Measurements from ENCODE around the gene CEP78.
"Not testable (repeated sequence)": the region's sequence is repeated elsewhere in the genome, so short reads cannot be mapped to it uniquely, and the experiment has no call there.

Gene CEP78

GRCh38 chr9:78238046-78239038, 2.5 kb downstream of the CEP78 start:
- DNase-seq = no peak

DNA sequence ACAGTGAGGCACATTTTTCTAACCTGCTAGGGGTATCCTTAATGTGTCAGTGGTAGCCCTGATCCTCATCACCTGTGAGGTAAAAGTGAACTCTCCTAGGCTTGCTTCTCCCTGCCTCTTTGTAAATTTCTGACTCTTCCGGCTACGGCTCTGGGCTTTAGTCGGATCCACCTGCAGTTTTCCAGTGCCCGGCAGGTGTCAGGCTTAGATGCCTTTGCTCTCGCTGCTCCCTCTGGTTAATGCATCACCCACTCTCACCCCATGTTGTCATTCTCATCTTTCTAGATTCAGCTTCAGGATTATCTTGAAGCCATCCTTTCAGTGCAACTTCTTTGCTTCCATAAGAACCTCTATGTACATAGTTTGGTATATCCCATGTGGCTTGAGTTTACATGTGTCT, 3.6 kb downstream of the CEP78 start:
- DNase-seq = no peak

GRCh38 chr9:78242041-78242440, 6.2 kb downstream of the CEP78 start:
- DNase-seq = no peak

DNA sequence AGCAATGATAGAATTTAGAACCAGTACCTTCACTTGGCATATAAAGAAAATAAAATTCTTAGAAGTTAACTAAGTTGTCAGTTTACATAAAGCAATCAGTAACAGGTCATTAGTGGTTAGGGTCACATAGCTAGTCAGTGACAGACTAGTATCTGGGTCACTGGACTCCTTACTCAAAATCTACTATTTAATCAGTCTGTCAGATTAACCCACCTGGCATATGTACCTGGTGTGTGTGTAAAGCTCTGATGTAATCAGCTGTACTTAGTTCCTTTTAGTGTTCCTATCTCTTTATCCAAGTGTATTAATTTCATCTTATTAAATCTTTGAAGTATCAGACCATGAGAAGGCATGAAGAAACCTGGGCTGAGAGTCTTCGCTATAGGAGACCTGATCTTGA, 7.3 kb downstream of the CEP78 start:
- no peak for DNase-seq

DNA sequence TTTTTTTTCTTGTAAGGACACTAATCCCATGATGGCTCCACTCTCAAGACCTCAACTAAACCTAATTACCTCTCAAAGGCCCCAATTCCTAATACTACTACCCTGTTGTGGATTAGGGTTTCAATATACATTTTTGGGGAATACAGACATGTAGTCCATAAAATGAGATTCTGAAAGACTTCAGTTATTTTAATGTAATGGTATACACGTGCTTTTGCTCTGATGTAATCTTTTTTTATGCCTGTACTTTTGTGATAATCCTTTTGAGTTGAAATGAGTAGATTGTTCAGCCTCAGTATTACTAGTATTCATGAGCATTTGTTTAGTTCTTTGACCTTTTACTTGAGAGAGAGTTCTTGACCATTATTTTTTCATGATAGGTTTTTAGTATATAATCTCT, 9.5 kb downstream of the CEP78 start:
- DNase-seq = no peak

- DNase-seq = no peak
These were observed 12.8 kb downstream of the CEP78 start for GRCh38 chr9:78248635-78249034.

DNA sequence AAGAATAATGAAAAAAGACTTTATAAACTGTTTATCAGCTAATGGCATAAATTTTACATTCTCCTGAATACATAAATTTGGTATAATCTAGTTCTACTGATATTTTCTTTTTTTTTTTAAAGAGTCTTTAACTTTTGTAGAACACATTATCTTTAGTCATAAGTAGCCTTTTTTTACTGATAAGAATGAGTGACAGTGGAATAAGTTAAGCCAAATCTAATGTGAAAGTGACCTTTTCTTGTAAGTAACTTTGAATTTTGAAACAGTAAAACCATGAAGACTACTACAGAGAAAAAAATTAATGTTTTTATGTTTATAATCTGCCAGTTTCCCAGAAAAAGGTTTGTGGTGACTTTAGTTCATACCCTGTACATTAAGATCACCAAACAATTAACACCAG, 13.7 kb downstream of the CEP78 start:
- no peak for DNase-seq

- no peak for DNase-seq
These were observed 16.7 kb downstream of the CEP78 start for GRCh38 chr9:78252616-78253015.

DNA sequence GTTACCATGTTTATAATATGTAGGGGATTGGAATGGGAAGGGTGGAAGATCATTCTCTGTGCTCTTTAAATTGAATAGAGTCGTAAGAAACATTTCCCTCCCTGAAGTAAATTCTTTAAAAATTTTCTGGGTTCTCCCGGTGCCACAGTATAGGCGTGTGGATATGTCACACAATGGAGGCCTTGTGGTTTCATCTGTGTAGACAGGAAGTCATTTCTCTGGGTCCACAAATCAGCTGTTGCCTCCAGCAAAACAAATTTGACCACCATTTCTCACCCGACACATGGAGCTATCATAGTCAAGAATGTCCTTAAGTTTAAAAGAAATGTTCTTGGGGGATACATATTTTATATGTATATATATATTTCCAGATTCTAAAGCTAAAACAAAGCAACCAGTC, 17.4 kb downstream of the CEP78 start:
- DNase-seq = no peak

GRCh38 chr9:78261403-78262001, 25.6 kb downstream of the CEP78 start:
- DNase-seq = no peak

DNA sequence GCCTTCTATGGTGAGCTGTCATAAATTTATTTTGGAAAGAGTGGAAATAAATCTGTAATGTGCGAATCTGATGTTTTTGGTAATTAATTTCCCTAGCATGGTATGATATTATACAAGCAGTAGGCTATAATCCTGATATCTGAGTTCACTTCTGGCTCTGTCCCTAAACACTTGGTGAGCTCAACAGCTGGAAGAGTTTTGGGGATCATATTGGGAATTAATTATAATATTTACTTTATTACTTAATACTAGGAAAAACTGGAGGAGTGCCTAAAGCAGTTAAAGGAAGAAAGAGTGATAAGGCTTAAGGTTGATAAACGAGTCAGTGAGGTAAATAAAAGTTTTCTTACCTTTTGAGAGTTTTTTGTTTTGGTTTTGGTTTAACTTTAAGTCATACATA, 26.8 kb downstream of the CEP78 start:
- no peak for DNase-seq

- no peak for DNase-seq
These were observed 32.0 kb downstream of the CEP78 start for GRCh38 chr9:78267889-78268288.

- DNase-seq = no peak
These were observed 33.9 kb downstream of the CEP78 start for GRCh38 chr9:78269784-78270183.

- no peak for DNase-seq
These were observed 36.4 kb downstream of the CEP78 start for GRCh38 chr9:78272307-78272706.

- no peak for DNase-seq
These were observed 37.9 kb downstream of the CEP78 start for GRCh38 chr9:78273761-78274160.

GRCh38 chr9:78278177-78278777, 42.4 kb downstream of the CEP78 start:
- no peak for DNase-seq

DNA sequence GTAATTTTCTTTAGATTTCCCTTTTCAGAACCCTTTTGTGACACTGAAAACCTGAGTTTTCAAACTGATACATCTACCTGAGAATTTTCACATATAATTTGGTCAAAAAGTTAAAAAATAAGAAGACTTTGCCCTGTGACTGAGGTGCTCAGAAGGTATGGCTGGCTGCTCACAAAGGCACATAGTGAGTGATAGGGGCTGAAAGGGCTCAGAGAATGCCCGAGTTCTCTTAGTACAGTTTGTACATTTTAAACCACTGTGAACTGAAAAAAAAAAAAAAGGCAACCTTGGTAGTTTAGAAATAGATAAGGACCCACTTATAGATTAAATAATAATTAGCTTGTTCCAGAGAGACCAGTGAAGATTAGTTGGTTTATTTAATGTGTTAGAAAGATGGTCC, 42.9 kb downstream of the CEP78 start:
- DNase-seq = no peak

GRCh38 chr9:78280982-78281668, 45.2 kb downstream of the CEP78 start:
- no peak for DNase-seq

- DNase-seq = not testable (repeated sequence)
These were observed 48.3 kb downstream of the CEP78 start for GRCh38 chr9:78284181-78284580.

DNA sequence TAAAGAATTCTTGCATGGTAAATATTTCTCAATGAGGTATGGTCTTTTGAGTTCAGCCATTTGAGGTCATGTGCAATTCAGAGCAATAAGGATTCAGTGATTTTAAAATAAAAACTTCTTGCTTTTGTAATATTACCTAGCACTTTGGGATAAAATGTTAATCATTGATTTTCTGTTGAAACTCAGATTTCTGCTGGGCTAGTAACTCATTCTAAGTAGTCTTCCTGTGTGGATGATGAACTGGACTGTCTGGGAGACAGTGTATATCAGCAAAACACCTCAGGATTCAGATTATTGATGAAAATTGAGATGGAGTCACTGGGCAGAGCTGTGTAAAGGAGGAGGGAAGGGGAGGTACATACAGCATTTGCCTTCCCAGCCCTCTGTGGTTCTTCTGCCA, 50.2 kb downstream of the CEP78 start:
- DNase-seq = no peak

DNA sequence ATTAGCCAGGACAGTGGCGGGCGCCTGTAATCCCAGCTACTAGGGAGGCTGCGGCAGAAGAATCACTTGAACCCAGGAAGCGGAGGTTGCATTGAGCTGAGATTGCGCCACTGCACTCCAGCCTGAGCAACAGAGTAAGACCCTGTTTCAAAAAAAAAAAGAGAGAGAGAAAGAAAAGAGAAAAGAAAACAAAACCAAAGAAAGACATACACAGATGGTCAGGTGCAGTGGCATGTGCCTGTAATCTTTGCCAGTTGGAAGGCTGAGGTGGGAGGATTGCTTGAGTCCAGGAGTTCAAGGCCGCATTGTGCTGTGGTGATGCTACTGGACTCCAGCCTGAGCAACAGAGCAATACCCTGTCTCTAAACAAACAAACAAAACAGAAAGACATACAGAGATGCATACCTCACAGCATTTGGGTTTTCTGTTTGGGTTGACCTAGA, 51.1 kb downstream of the CEP78 start:
- no peak for DNase-seq

GRCh38 chr9:78288214-78288892, 52.5 kb downstream of the CEP78 start:
- DNase-seq = no peak

- no peak for DNase-seq
These were observed 53.6 kb downstream of the CEP78 start for GRCh38 chr9:78289474-78289873.

All from NCI-H1436 treated with DMSO at 0.1 percent for 48 hours (cell line).